ENCODE results near the gene TAF1B.

Gene TAF1B

GRCh38 chr2:9905413-9905812, 62.1 kb downstream of the TAF1B start:
- H3F3A ChIP-seq (ENCODE audit: insufficient read depth): no peaks in the 10 kb centered on the region
- no peak for TF ChIP-seq EZH2phosphoT487 (conservative IDR thresholded peaks at IDR 0.05; ENCODE audit: low read length)
- TF ChIP-seq CTCF (IDR thresholded peaks at IDR 0.05; ENCODE audit: insufficient read depth, low read length, poor library complexity, severe bottlenecking): no peak
- no peak overlapping the region for H2AFZ ChIP-seq (ENCODE audit: low read depth, low read length, severe bottlenecking)

GRCh38 chr2:9907402-9907801, 64.1 kb downstream of the TAF1B start:
- Histone ChIP-seq H3K27ac (ENCODE audit: low read depth, low read length) (no peak overlapping the region), H2AFZ (ENCODE audit: low read depth, low read length, severe bottlenecking) (no peak overlapping the region), H3K9me3 (ENCODE audit: insufficient read depth, low read length) (no peaks in the 10 kb centered on the region), H3K4me3 (ENCODE audit: insufficient read depth, low read length, poor library complexity, severe bottlenecking) (no peak overlapping the region), H3K9ac (ENCODE audit: low read length) (no peak overlapping the region), H3K36me3 (ENCODE audit: low read length) (peaks cover 18% of the 10 kb centered on the region), H3F3A (ENCODE audit: insufficient read depth) (no peaks in the 10 kb centered on the region), H3K9me2 (replicated peaks; ENCODE audit: insufficient read depth, low read length) (no peaks in the 10 kb centered on the region), H3K27me3 (ENCODE audit: low read length) (no peaks in the 10 kb centered on the region), H3K4me2 (ENCODE audit: low read depth, low read length, poor library complexity, severe bottlenecking) (no peak overlapping the region), H3K79me2 (ENCODE audit: insufficient read depth, low read length) (no peaks in the 10 kb centered on the region), H4K20me1 (ENCODE audit: low read depth, low read length) (no peaks in the 10 kb centered on the region)
- no peak for TF ChIP-seq EZH2phosphoT487 (conservative IDR thresholded peaks at IDR 0.05; ENCODE audit: low read length)
- TF ChIP-seq CTCF (IDR thresholded peaks at IDR 0.05; ENCODE audit: insufficient read depth, low read length, poor library complexity, severe bottlenecking): no peak

More at GRCh38 chr2:9905413-9905812, 62.1 kb downstream of the TAF1B start:
- H3K36me3 ChIP-seq (ENCODE audit: low read length): peaks cover 18% of the 10 kb centered on the region
- no peaks in the 10 kb centered on the region for H3K9me2 ChIP-seq (replicated peaks; ENCODE audit: insufficient read depth, low read length)
- H3K9ac ChIP-seq (ENCODE audit: low read length): no peak overlapping the region
- H4K20me1 ChIP-seq (ENCODE audit: low read depth, low read length): no peaks in the 10 kb centered on the region
- H3K79me2 ChIP-seq (ENCODE audit: insufficient read depth, low read length): no peaks in the 10 kb centered on the region
- H3K9me3 ChIP-seq (ENCODE audit: insufficient read depth, low read length): no peaks in the 10 kb centered on the region
- H3K27me3 ChIP-seq (ENCODE audit: low read length): no peaks in the 10 kb centered on the region
- H3K4me2 ChIP-seq (ENCODE audit: low read depth, low read length, poor library complexity, severe bottlenecking): no peak overlapping the region
- H3K27ac ChIP-seq (ENCODE audit: low read depth, low read length): no peak overlapping the region
- no peak overlapping the region for H3K4me3 ChIP-seq (ENCODE audit: insufficient read depth, low read length, poor library complexity, severe bottlenecking)

DNA sequence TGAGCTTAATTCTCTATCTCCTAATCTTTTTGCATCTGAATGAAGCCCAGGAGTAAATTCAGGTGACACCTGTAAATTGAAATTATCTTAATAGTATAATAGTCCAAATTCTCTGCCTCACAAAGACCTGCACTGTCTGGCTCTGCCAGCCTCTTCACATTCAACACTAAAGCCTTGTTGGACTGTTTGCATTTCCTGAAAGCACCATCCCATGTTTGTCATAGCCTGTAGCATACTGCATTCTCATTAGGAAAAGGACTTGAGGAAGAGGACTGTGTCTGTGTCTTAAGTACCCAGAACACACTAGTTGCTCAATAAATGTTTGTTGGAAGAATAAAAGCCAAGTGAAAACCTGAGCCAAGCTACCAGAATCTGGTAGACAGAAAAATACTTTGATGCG, 65.4 kb downstream of the TAF1B start:
- Histone ChIP-seq H3F3A (ENCODE audit: insufficient read depth) (no peaks in the 10 kb centered on the region), H3K9me3 (ENCODE audit: insufficient read depth, low read length) (no peaks in the 10 kb centered on the region), H2AFZ (ENCODE audit: low read depth, low read length, severe bottlenecking) (no peak overlapping the region), H3K36me3 (ENCODE audit: low read length) (peaks cover 21% of the 10 kb centered on the region), H3K27me3 (ENCODE audit: low read length) (no peaks in the 10 kb centered on the region), H3K79me2 (ENCODE audit: insufficient read depth, low read length) (no peaks in the 10 kb centered on the region), H3K4me3 (ENCODE audit: insufficient read depth, low read length, poor library complexity, severe bottlenecking) (no peak overlapping the region), H4K20me1 (ENCODE audit: low read depth, low read length) (no peaks in the 10 kb centered on the region), H3K4me2 (ENCODE audit: low read depth, low read length, poor library complexity, severe bottlenecking) (no peak overlapping the region), H3K9ac (ENCODE audit: low read length) (no peak overlapping the region), H3K9me2 (replicated peaks; ENCODE audit: insufficient read depth, low read length) (no peaks in the 10 kb centered on the region), H3K27ac (ENCODE audit: low read depth, low read length) (no peak overlapping the region)
- no peak for TF ChIP-seq EZH2phosphoT487 (conservative IDR thresholded peaks at IDR 0.05; ENCODE audit: low read length)
- TF ChIP-seq CTCF (IDR thresholded peaks at IDR 0.05; ENCODE audit: insufficient read depth, low read length, poor library complexity, severe bottlenecking): no peak

Measured in SU-DHL-6 (cell line).